CD4-positive, CD25-positive, alpha-beta regulatory T cell (primary cell): Measurements from ENCODE around the gene CAPRIN1. TPM values are rescaled to one million over a fixed set of nuclear protein-coding genes. Genes with fewer than 3 reads are reported as not detected.
"Not testable (repeated sequence)": the region's sequence is repeated elsewhere in the genome, so short reads cannot be mapped to it uniquely, and the experiment has no call there.

Source experiments
- ATAC-seq, 2 donors: fragments of 150-1000 bp; cut with Tn5 transposase; one replicate each; pipeline ENCODE4 v1.10.0; 2021; ENCODE audit warnings: low read depth in 2 of 2, moderate number of reproducible peaks in 2 of 2, moderate library complexity in 1 of 2
- DNase-seq, 3 donors: peaks; one replicate each; pipeline versions ENCODE4 v3.0.0 to v3.0.0-alpha.2; 2012 to 2022; ENCODE audit warnings: mixed read lengths in 1 of 3
- H3K27ac ChIP-seq: one replicate; pipeline ENCODE4 v1.7.0; 2013; ENCODE audit warnings: mild to moderate bottlenecking, low read length; ENCODE audit not compliant: insufficient read depth, poor library complexity, severe bottlenecking
- H3K27me3 ChIP-seq: one replicate; pipeline ENCODE4 v1.7.0; 2013; ENCODE audit warnings: low read length; ENCODE audit not compliant: control insufficient read depth, insufficient read depth
- H3K36me3 ChIP-seq: one replicate; pipeline ENCODE4 v1.7.0; 2013; ENCODE audit warnings: mild to moderate bottlenecking, low read length, moderate library complexity; ENCODE audit not compliant: control insufficient read depth, insufficient read depth
- H3K4me1 ChIP-seq: 2 replicates; pipeline ENCODE4 v1.7.0; 2013; ENCODE audit warnings: mild to moderate bottlenecking, low read length; ENCODE audit not compliant: insufficient read depth, control insufficient read depth, poor library complexity, severe bottlenecking
- H3K4me3 ChIP-seq: one replicate; pipeline ENCODE4 v1.7.0; 2013; ENCODE audit warnings: low read depth, mild to moderate bottlenecking, low read length, moderate library complexity
- H3K9me3 ChIP-seq, 2 experiments: 1 replicate in 1 of 2; 2 replicates in 1 of 2; pipeline ENCODE4 v1.7.0; 2013; ENCODE audit warnings: low read length in 2 of 2, mild to moderate bottlenecking in 1 of 2, moderate library complexity in 1 of 2; ENCODE audit not compliant: control insufficient read depth in 2 of 2
- H3K27ac Mint-ChIP-seq, 3 donors: one replicate each; pipeline ENCODE4 v1.8.0; 2020 to 2022; ENCODE audit warnings: mild to moderate bottlenecking in 3 of 3, mixed read lengths in 3 of 3, moderate library complexity in 2 of 3
- H3K27me3 Mint-ChIP-seq: one replicate; pipeline ENCODE4 v1.8.0; 2022; ENCODE audit warnings: mild to moderate bottlenecking, mixed read lengths
- H3K36me3 Mint-ChIP-seq: one replicate; pipeline ENCODE4 v1.8.0; 2020; ENCODE audit warnings: mixed read lengths
- H3K4me1 Mint-ChIP-seq, 4 donors: one replicate each; pipeline ENCODE4 v1.8.0; 2020 to 2022; ENCODE audit warnings: mixed read lengths in 4 of 4, mild to moderate bottlenecking in 1 of 4
- H3K4me3 Mint-ChIP-seq, 4 donors: one replicate each; pipeline ENCODE4 v1.8.0; 2020 to 2022; ENCODE audit warnings: mild to moderate bottlenecking in 4 of 4, mixed read lengths in 4 of 4, moderate library complexity in 3 of 4
- H3K9me3 Mint-ChIP-seq, 7 donors: one replicate each; pipeline ENCODE4 v1.8.0; 2020 to 2022; ENCODE audit warnings: mixed read lengths in 7 of 7, mild to moderate bottlenecking in 3 of 7, moderate library complexity in 2 of 7
- polyA plus RNA-seq, 4 donors: library from polyadenylated mRNA; unstranded; fragments of 300-500 nt; fragmentation: Illumina TruSeq; gene quantifications; one replicate each; pipeline ENCODE4 v1.2.3, GENCODE V29; 2021
- total RNA-seq: library from RNA; stranded (reverse); gene quantifications from one replicate; pipeline ENCODE4 v1.2.3, GENCODE V29; 2022

Gene CAPRIN1
- total and polyA plus RNA-seq, 5 donors from 2014 or later = 83.4 to 132 (median 108) TPM

GRCh38 chr11:34075178-34075820 lies 23.8 kb downstream of the CAPRIN1 start:
- H3K4me3 Mint-ChIP-seq = no peak overlapping the region
- no peaks in the 10 kb centered on the region for H3K27me3 Mint-ChIP-seq
- no peak for DNase-seq
- H3K9me3 Mint-ChIP-seq = no peaks in the 10 kb centered on the region
- no peaks in the 10 kb centered on the region for H3K27me3 ChIP-seq
- no peaks in the 10 kb centered on the region for H3K9me3 ChIP-seq
- peaks cover 4% of the 10 kb centered on the region for H3K4me1 ChIP-seq
- peaks cover 39 to 52% (median 48%) of the 10 kb centered on the region in 4 donors for H3K4me1 Mint-ChIP-seq
- peak overlapping the region; percentile 11 to 86 (median 84) for H3K27ac Mint-ChIP-seq
- H3K36me3 Mint-ChIP-seq = peaks cover 42% of the 10 kb centered on the region
- H3K36me3 ChIP-seq = peaks cover 86% of the 10 kb centered on the region
- no peak overlapping the region for H3K27ac ChIP-seq
- H3K4me3 ChIP-seq = no peak overlapping the region
- ATAC-seq = no peak

- H3K9me3 ChIP-seq = no peaks in the 10 kb centered on the region
- Mint-ChIP-seq H3K4me3 (no peak overlapping the region), H3K4me1 (peaks cover 23 to 34% (median 25%) of the 10 kb centered on the region in 4 donors), H3K36me3 (peaks cover 51% of the 10 kb centered on the region), H3K9me3 (no peaks in the 10 kb centered on the region), H3K27me3 (no peaks in the 10 kb centered on the region), H3K27ac (no peak overlapping the region)
- no peaks in the 10 kb centered on the region for H3K4me1 ChIP-seq
- peaks cover 95% of the 10 kb centered on the region for H3K36me3 ChIP-seq
- ATAC-seq (no peak), DNase-seq (no peak)
- no peak overlapping the region for H3K4me3 ChIP-seq
- no peak overlapping the region for H3K27ac ChIP-seq
- no peaks in the 10 kb centered on the region for H3K27me3 ChIP-seq
Measured at GRCh38 chr11:34080609-34081008, 29.1 kb downstream of the CAPRIN1 start.

GRCh38 chr11:34084637-34085036 lies 33.1 kb downstream of the CAPRIN1 start:
- no peak for ATAC-seq
- DNase-seq = no peak
- Mint-ChIP-seq H3K27me3 (no peaks in the 10 kb centered on the region), H3K36me3 (peaks cover 47% of the 10 kb centered on the region), H3K9me3 (no peaks in the 10 kb centered on the region), H3K4me1 (peaks cover 13 to 25% (median 21%) of the 10 kb centered on the region in 4 donors), H3K27ac (peak overlapping the region in 2 of 3 donors; percentile 29 to 91), H3K4me3 (no peak overlapping the region)
- Histone ChIP-seq H3K36me3 (peaks cover 89% of the 10 kb centered on the region), H3K9me3 (no peaks in the 10 kb centered on the region), H3K27ac (peak overlapping the region; percentile 15), H3K4me3 (no peak overlapping the region), H3K4me1 (peaks cover 9% of the 10 kb centered on the region), H3K27me3 (no peaks in the 10 kb centered on the region)

- H3K36me3 Mint-ChIP-seq = peaks cover 50% of the 10 kb centered on the region
- no peaks in the 10 kb centered on the region for H3K27me3 ChIP-seq
- peaks cover 13 to 25% (median 20%) of the 10 kb centered on the region in 4 donors for H3K4me1 Mint-ChIP-seq
- H3K27me3 Mint-ChIP-seq = no peaks in the 10 kb centered on the region
- H3K27ac ChIP-seq = peak overlapping the region; percentile 61
- DNase-seq (peak in 2 of 3 donors; percentile 43 to 58), ATAC-seq (peak; percentile 73 to 89)
- peak overlapping the region in 2 of 3 donors; percentile 77 to 87 for H3K27ac Mint-ChIP-seq
- H3K4me3 ChIP-seq = peak overlapping the region; percentile 58
- H3K4me3 Mint-ChIP-seq = peak overlapping the region; percentile 26 to 65 (median 39)
- no peaks in the 10 kb centered on the region for H3K9me3 Mint-ChIP-seq
- H3K4me1 ChIP-seq = peaks cover 9% of the 10 kb centered on the region
- no peaks in the 10 kb centered on the region for H3K9me3 ChIP-seq
- H3K36me3 ChIP-seq = peaks cover 92% of the 10 kb centered on the region
Measured at GRCh38 chr11:34086554-34087283, 35.2 kb downstream of the CAPRIN1 start.

- peaks cover 35% of the 10 kb centered on the region for H3K36me3 Mint-ChIP-seq
- H3K4me1 Mint-ChIP-seq = peaks cover 1 to 5% (median 2%) of the 10 kb centered on the region in 4 donors
- H3K27ac Mint-ChIP-seq = peak overlapping the region in 1 of 3 donors; percentile 48
- Histone ChIP-seq H3K4me3 (no peak overlapping the region), H3K27ac (no peak overlapping the region), H3K4me1 (peaks cover 2% of the 10 kb centered on the region), H3K36me3 (peaks cover 93% of the 10 kb centered on the region), H3K27me3 (no peaks in the 10 kb centered on the region), H3K9me3 (no peaks in the 10 kb centered on the region)
- no peaks in the 10 kb centered on the region for H3K27me3 Mint-ChIP-seq
- DNase-seq = no peak
- no peaks in the 10 kb centered on the region for H3K9me3 Mint-ChIP-seq
- no peak overlapping the region for H3K4me3 Mint-ChIP-seq
- ATAC-seq = no peak
Measured at GRCh38 chr11:34091825-34092224, 40.3 kb downstream of the CAPRIN1 start.

- not testable (repeated sequence) for H3K27me3 ChIP-seq, H3K4me1 Mint-ChIP-seq, H3K27ac ChIP-seq, H3K4me3 Mint-ChIP-seq, H3K9me3 Mint-ChIP-seq, H3K4me1 ChIP-seq, H3K27ac Mint-ChIP-seq, H3K27me3 Mint-ChIP-seq, H3K9me3 ChIP-seq, ATAC-seq, DNase-seq, H3K4me3 ChIP-seq
- H3K36me3 Mint-ChIP-seq = peaks cover 39% of the 10 kb centered on the region
- H3K36me3 ChIP-seq = peaks cover 99% of the 10 kb centered on the region
Measured at GRCh38 chr11:34094900-34095299, 43.4 kb downstream of the CAPRIN1 start.

- H3K4me3 ChIP-seq = no peak overlapping the region
- peaks cover 17% of the 10 kb centered on the region for H3K36me3 Mint-ChIP-seq
- no peak overlapping the region for H3K4me3 Mint-ChIP-seq
- peaks cover 69% of the 10 kb centered on the region for H3K36me3 ChIP-seq
- no peak for ATAC-seq
- H3K27me3 ChIP-seq = no peaks in the 10 kb centered on the region
- H3K27ac ChIP-seq = no peak overlapping the region
- H3K4me1 ChIP-seq = no peaks in the 10 kb centered on the region
- H3K4me1 Mint-ChIP-seq = peaks cover 0 to 12% (median 2%) of the 10 kb centered on the region in 4 donors
- no peaks in the 10 kb centered on the region for H3K27me3 Mint-ChIP-seq
- peak overlapping the region in 1 of 3 donors; percentile 16 for H3K27ac Mint-ChIP-seq
- no peak for DNase-seq
- H3K9me3 Mint-ChIP-seq = no peaks in the 10 kb centered on the region
- no peaks in the 10 kb centered on the region for H3K9me3 ChIP-seq
Measured at GRCh38 chr11:34098813-34099212, 47.3 kb downstream of the CAPRIN1 start.
